Gastroesophageal sphincter (tissue), 4 donors: ENCODE data around the gene SLC35F3. TPM values are rescaled to one million over a fixed set of nuclear protein-coding genes. Genes with fewer than 3 reads are reported as not detected.

Experiments
- ATAC-seq: fragments of 150-250 bp; one replicate; pipeline ENCODE4 v1.9.1; 2016; ENCODE audit warnings: mild to moderate bottlenecking, moderate library complexity
- H3K27ac ChIP-seq, 4 donors: fragments of 200-600 bp; sonication (generic) in 3 of 4; 1 replicate in 3 of 4; 2 replicates in 1 of 4; pipeline ENCODE4 v1.5.1; 2016 to 2019
- H3K27me3 ChIP-seq: fragments of 200-600 bp; sonication (generic); one replicate; pipeline ENCODE4 v1.5.1; 2019
- H3K36me3 ChIP-seq, 2 donors: fragments of 200-600 bp; sonication (generic); one replicate each; pipeline ENCODE4 v1.5.1; 2019; ENCODE audit warnings: control low read depth in 1 of 2
- H3K4me1 ChIP-seq, 3 donors: fragments of 200-600 bp; sonication (generic); 1 replicate in 2 of 3; 2 replicates in 1 of 3; pipeline ENCODE4 v1.5.1; 2016 to 2019; ENCODE audit warnings: control low read depth in 2 of 3
- H3K4me3 ChIP-seq, 2 donors: fragments of 200-600 bp; sonication (generic); one replicate each; pipeline ENCODE4 v1.5.1; 2019; ENCODE audit warnings: mild to moderate bottlenecking in 1 of 2, moderate library complexity in 1 of 2
- H3K9me3 ChIP-seq, 3 donors: fragments of 200-600 bp; sonication (generic); one replicate each; pipeline ENCODE4 v1.5.1; 2017 to 2019; ENCODE audit warnings: control low read depth in 2 of 3
- EP300 ChIP-seq: sonication (generic); formaldehyde crosslinking; IDR thresholded peaks from one replicate; pipeline ENCODE4 v1.6.1; 2017; ENCODE audit warnings: antibody characterized with exemption, mild to moderate bottlenecking
- POLR2A ChIP-seq, 2 donors: fragments of 450-650 bp; IDR thresholded peaks; one replicate each; pipeline ENCODE4 v1.6.1; 2017; ENCODE audit warnings: antibody characterized with exemption in 2 of 2, mild to moderate bottlenecking in 2 of 2, moderate library complexity in 1 of 2
- POLR2AphosphoS5 ChIP-seq: sonication (generic); formaldehyde crosslinking; IDR thresholded peaks from one replicate; pipeline ENCODE4 v1.6.1; 2017; ENCODE audit warnings: antibody characterized with exemption
- WGBS, 2 donors: methylation state at CpG; one replicate each; pipeline ENCODE4 v1.1.5; 2018; ENCODE audit warnings: low coverage in 1 of 2; 5-methylcytosine and 5-hydroxymethylcytosine counted together
- total RNA-seq, 4 donors: library from RNA; depleted of rRNA; stranded (reverse); fragments of >200 nt; gene quantifications; one replicate each; pipeline ENCODE4 v1.1.0, GENCODE V29; 2016
- TF ChIP-seq, protein P1 (sequence below), 4 experiments: fragments of 200-600 bp in 2 of 4; fragments of 450-650 bp in 2 of 4; sonication (generic) in 1 of 4; IDR thresholded peaks; one replicate each; pipeline ENCODE4 v1.5.1; 2017 to 2019; ENCODE audit warnings: antibody characterized with exemption in 4 of 4, mild to moderate bottlenecking in 2 of 4, moderate library complexity in 2 of 4

The SLC35F3 gene
- total RNA-seq, 4 donors from 2014 or later = 0.16 to 0.62 (median 0.54) TPM; not detected in 1

DNA sequence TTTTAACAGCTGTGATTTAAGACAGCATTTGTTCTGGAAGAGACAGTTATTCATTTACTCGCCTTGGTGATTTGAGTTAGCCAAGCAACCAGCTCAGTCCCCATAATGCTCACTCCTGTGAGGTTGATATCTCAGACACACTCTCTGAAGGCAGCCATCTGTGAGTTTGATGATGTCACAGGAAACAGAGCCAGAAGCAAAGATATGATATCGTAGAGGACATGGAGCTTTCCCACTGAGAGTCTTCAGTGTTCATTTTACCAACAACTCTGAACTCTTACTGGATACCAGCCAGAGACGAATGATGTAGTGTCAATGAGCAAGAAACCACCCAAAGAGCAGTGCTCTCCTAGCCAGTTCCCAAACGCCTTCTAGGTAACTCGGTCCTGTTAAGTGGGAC, 219.4 kb downstream of the SLC35F3 start:
- Histone ChIP-seq H3K9me3 (no peaks in the 10 kb centered on the region), H3K4me3 (no peak overlapping the region), H3K27ac (no peak overlapping the region), H3K27me3 (peaks cover 49% of the 10 kb centered on the region), H3K4me1 (no peaks in the 10 kb centered on the region), H3K36me3 (no peaks in the 10 kb centered on the region)
- WGBS, 2 donors = 39 to 72% methylated on average over 4 to 5 of the region's 5 CpGs
- TF ChIP-seq, protein P1, sequence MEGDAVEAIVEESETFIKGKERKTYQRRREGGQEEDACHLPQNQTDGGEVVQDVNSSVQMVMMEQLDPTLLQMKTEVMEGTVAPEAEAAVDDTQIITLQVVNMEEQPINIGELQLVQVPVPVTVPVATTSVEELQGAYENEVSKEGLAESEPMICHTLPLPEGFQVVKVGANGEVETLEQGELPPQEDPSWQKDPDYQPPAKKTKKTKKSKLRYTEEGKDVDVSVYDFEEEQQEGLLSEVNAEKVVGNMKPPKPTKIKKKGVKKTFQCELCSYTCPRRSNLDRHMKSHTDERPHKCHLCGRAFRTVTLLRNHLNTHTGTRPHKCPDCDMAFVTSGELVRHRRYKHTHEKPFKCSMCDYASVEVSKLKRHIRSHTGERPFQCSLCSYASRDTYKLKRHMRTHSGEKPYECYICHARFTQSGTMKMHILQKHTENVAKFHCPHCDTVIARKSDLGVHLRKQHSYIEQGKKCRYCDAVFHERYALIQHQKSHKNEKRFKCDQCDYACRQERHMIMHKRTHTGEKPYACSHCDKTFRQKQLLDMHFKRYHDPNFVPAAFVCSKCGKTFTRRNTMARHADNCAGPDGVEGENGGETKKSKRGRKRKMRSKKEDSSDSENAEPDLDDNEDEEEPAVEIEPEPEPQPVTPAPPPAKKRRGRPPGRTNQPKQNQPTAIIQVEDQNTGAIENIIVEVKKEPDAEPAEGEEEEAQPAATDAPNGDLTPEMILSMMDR (IDR thresholded peaks at IDR 0.05) = no peak
- TF ChIP-seq POLR2AphosphoS5 (no peak), POLR2A (IDR thresholded peaks at IDR 0.05) (no peak), EP300 (no peak)
- ATAC-seq = no peak

DNA sequence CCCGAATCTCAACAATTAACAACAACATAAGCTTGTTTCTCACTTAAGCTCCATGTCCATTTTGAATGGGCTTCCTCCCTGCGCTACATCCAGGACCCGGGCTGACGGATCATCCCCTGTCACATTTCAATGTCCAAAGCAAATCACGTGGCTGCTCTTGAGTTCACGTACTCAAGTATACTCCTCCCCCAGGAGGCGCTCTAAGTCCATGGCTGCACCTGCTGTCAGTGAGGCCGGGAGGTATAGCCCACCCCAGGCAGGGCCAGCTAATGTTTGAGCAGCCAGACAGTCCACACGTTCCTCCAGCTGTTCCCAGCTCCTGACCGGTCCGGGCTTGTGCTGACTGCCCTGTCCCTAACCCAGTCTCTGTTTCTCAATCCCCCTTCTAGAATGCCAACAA, 220.8 kb downstream of the SLC35F3 start:
- Histone ChIP-seq H3K4me3 (no peak overlapping the region), H3K4me1 (no peaks in the 10 kb centered on the region), H3K36me3 (no peaks in the 10 kb centered on the region), H3K27me3 (peaks cover 49% of the 10 kb centered on the region), H3K27ac (no peak overlapping the region), H3K9me3 (no peaks in the 10 kb centered on the region)
- ATAC-seq = no peak
- 3 to 8% methylated on average over 9 to 10 of the region's 11 CpGs for WGBS, 2 donors
- no peak for TF ChIP-seq POLR2AphosphoS5

DNA sequence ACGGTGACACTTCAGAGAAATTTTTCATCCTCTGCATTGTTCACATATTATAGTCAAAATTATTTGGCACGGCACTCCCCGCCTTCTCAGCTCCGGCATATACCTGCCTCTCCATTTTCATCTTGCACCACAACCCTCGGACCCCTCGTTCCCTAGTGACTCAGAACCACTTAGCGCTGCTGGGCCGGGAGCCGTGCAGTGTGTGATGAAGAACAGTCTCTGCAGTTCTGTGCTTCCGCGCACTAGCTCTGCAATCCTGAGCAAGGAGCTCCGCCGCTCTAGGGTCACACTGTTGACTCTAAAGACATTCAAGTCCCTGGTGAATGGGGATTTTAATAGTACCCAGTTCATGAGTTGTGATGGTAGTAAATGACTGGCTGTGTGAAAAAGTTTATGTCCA, 221.2 kb downstream of the SLC35F3 start:
- H3K27ac ChIP-seq = no peak overlapping the region
- no peaks in the 10 kb centered on the region for H3K4me1 ChIP-seq
- TF ChIP-seq POLR2AphosphoS5 = no peak
- TF ChIP-seq POLR2A (IDR thresholded peaks at IDR 0.05) = no peak
- no peak for TF ChIP-seq EP300
- TF ChIP-seq, protein P1 (IDR thresholded peaks at IDR 0.05) = no peak
- no peak for ATAC-seq
- no peaks in the 10 kb centered on the region for H3K36me3 ChIP-seq
- no peak overlapping the region for H3K4me3 ChIP-seq
- H3K9me3 ChIP-seq = no peaks in the 10 kb centered on the region
- 67 to 71% methylated on average over 10 to 11 of the region's 13 CpGs for WGBS, 2 donors
- H3K27me3 ChIP-seq = peaks cover 49% of the 10 kb centered on the region

DNA sequence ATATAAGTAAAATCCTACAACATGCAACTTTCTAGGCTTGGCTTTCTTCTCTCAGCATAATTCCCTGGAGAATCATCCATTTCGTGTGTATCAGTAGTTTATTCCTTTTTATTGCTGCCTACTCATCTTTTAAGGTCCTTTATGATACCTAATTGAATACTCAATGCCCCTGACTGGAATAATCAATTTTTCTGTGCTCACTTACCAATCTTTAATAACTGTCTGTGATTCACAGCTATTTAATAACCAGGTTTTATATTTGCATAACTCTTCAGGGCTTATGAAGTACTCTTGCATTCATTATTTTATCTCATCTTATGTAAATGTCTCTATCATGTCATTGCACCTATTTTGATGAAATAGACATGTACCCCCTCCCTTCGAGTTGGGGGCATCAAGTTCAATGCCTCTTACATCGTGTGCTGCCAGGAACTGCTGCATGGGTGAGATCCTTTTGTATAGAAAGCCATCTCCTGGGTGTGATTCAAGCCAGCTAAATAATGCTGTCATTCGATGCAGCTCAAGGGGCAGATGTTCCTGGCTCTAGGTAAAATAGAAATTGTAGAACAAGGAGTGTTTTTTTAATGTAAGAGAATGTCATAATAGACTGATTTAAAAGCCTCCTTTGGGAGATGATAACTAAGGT, 222.7 kb downstream of the SLC35F3 start:
- no peaks in the 10 kb centered on the region for H3K36me3 ChIP-seq
- H3K9me3 ChIP-seq = no peaks in the 10 kb centered on the region
- H3K4me3 ChIP-seq = no peak overlapping the region
- no peak overlapping the region for H3K27ac ChIP-seq
- 27 to 50% methylated on average over 1 to 4 of the region's 4 CpGs for WGBS, 2 donors
- H3K27me3 ChIP-seq = peaks cover 54% of the 10 kb centered on the region
- ATAC-seq = no peak
- no peaks in the 10 kb centered on the region for H3K4me1 ChIP-seq
- no peak for TF ChIP-seq POLR2AphosphoS5
- TF ChIP-seq POLR2A (IDR thresholded peaks at IDR 0.05) = no peak
- TF ChIP-seq EP300 = no peak
- TF ChIP-seq, protein P1 (IDR thresholded peaks at IDR 0.05) = no peak

DNA sequence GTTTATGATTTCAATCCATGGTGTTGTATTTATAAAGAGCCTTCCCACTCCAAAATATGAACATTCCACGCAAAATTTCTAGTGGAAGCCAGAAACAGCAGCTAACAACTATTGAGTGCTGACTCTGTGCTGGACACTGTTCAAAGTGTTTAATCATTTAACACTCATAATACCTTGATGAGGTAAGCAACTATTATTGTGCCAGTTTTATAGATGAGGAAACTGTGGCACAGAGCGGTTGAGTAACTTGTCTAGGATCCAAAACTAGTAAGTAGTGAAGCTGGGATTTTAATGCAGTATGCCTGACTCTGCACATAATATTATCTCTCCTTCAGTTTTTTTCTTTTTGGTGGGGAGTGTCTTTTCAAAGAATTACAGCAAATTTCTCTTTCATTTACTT, 228.3 kb downstream of the SLC35F3 start:
- whole genome bisulfite sequencing, 2 donors = 78 to 93% methylated on average over 2 of the region's 2 CpGs
- TF ChIP-seq POLR2A (IDR thresholded peaks at IDR 0.05) (no peak), EP300 (no peak), POLR2AphosphoS5 (no peak)
- TF ChIP-seq, protein P1 (IDR thresholded peaks at IDR 0.05) = no peak
- no peak overlapping the region for H3K27ac ChIP-seq
- no peak overlapping the region for H3K4me3 ChIP-seq
- H3K36me3 ChIP-seq = no peaks in the 10 kb centered on the region
- H3K4me1 ChIP-seq = no peaks in the 10 kb centered on the region
- ATAC-seq = no peak
- H3K27me3 ChIP-seq = peaks cover 15% of the 10 kb centered on the region
- no peaks in the 10 kb centered on the region for H3K9me3 ChIP-seq
